ENCODE data around the gene SAP130. TPM values are rescaled to one million over a fixed set of nuclear protein-coding genes. Genes with fewer than 3 reads are reported as not detected.

SAP130 gene
- total RNA-seq, 2 experiments from 2014 or later = 37.8 to 41.4 TPM

Other genes starting within 250 kb of the SAP130 start
- 10 to 100 TPM; 69.1 to 82.2 TPM for gene WDR33, start 216.9 kb downstream of the SAP130 start, total RNA-seq
- gene POLR2D, start 169.9 kb downstream of the SAP130 start, total RNA-seq = 10 to 100 TPM; 37.7 to 43.4 TPM
- 10 to 100 TPM; 14.7 to 15.7 TPM for gene AMMECR1L, start 142.1 kb downstream of the SAP130 start, total RNA-seq
- gene UGGT1, start 63.1 kb upstream of the SAP130 start, total RNA-seq = 10 to 100 TPM; 55.4 to 56.5 TPM

Data from activated naive CD8-positive, alpha-beta T cell treated with anti-CD3 and anti-CD28 coated beads, Interleukin-2, amount 10 ng/mL, durations not matched to agents 7 days and 5 days (primary cell).